Renal pelvis (tissue), 4 donors: ENCODE results near the gene TBXA2R. TPM values are rescaled to one million over a fixed set of nuclear protein-coding genes. Genes with fewer than 3 reads are reported as not detected.
A peak's percentile ranks its signal among the peaks of the same experiment; 100 is the strongest.

ENCODE experiments used
- DNase-seq: peaks from one replicate; pipeline ENCODE4 v3.0.0-alpha.2; 2013
- polyA plus RNA-seq, 3 donors: library from polyadenylated mRNA; unstranded; fragments of 120-200 nt; gene quantifications; one replicate each; pipeline ENCODE4 v1.2.1, GENCODE V29; 2013; ENCODE audit not compliant: insufficient read length in 3 of 3

The TBXA2R gene
- polyA plus RNA-seq, 3 donors: 3.8 TPM

GRCh38 chr19:3555653-3556422, 50.8 kb downstream of the TBXA2R start:
- DNase-seq: no peak

GRCh38 chr19:3554254-3555083, 52.2 kb downstream of the TBXA2R start:
- no peak for DNase-seq

DNA sequence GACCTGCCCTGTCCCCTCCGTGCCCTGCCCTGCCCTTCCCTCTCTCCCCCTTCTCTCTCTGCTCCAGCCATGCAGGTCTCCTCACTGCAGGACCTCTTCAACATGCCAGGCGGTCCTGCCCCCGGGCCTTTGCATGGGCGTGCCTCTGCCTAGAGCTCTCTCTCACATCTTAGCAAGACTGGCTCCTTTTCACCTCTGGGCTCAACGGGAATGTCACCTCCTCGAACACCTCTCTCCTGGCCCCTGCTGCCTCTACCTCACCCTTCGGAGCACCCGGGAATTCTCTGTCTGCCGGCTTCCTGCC, 54.9 kb downstream of the TBXA2R start:
- DNase-seq: no peak

GRCh38 chr19:3550947-3551791, 55.5 kb downstream of the TBXA2R start:
- DNase-seq: no peak

DNA sequence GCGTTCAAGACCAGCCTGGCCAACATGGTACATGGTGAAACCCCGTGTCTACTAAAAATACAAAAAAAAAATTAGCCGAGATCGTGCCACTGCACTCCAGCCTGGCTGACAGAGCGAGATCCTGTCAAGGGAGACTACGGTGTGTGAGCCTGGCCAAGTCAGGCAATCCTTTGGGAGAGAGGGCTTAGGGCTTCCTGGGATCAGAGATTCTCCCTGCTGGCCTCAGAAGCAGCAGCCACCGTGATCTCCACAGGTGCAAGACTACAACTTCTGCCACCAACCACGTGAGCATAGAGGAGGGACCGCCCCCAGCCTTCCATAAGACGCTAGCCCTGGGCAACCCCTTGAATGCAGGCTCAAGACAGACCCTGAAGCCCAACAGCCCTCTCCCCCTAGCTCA, 56.9 kb downstream of the TBXA2R start:
- no peak for DNase-seq

GRCh38 chr19:3548606-3549005, 58.1 kb downstream of the TBXA2R start:
- DNase-seq: no peak

DNA sequence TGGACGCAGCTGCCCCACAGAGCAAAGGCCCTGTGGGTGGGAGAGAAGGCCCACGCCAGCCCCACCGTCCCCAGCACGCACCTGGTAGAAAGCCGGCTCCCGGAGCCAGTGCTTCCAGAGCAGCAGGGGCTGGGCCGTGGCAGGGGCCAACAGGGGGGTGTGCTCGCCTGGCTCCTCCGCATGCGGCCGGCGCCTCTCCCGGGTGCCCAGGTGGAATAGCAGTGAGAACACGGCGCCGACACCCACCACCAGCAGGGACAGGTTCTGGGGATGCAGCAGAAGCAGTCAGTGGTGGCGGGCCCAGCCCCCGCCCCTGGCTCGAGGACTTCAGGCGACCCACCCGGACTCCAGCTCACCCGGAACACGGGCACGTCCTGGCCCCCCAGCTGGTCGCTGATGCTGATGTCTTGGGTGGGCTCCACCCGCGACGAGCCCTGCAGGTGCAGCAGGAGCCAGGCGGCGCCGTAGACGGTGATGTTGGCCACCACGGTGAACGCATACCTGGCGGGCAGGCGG, 58.9 kb downstream of the TBXA2R start:
- DNase-seq: no peak

DNA sequence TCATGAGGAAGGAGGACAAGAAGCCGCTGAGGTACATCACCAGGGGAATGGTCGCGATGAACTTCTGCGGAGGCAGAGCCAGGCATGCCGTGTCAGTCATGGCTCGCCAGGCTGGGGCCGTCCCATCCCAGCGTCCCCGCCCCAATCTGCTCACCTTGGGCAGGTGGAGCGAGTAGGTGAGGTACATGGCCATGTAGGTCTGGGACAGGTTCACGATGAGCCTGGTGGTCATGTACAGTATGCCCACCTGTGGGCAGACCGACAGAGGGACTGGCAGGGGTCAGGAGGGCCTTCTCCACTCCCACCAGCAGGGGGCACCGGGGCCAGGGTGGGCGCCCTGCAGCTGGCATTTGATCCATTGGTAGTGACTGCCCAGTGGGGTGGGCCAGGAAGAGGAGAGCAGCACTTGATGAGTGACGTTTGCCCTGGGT, 59.4 kb downstream of the TBXA2R start:
- no peak for DNase-seq

DNA sequence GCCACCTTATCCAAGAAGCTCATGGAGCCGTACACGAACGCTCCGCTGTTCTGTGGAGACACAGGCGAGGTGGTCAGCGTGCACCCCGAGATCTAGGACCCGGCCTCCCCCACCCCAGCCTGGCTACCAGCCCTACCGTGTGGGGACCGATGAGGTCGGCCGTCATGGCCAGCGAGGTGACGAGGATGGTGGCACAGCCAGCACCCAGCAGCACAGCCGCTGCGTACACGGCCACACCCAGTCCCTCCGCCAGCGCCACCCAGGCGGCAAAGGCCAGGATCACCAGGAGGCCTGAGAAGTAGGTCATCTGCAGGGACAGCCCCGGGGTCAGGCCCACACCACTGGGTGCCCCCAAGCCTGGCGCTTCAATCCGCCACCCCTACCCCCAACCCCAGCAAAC, 60.6 kb downstream of the TBXA2R start:
- DNase-seq: no peak

- DNase-seq: no peak
Observed at GRCh38 chr19:3545669-3546034, 61.0 kb downstream of the TBXA2R start.

- peak; percentile 19 for DNase-seq
Observed at GRCh38 chr19:3544742-3545668, 61.7 kb downstream of the TBXA2R start.

Other genes with a start within 250 kb of the TBXA2R start
- gene NFIC, start 240.3 kb downstream of the TBXA2R start, polyA plus RNA-seq: 10 to 100 TPM; 25.2 to 26.2 (median 26.2) TPM
- gene SMIM24, start 126.3 kb downstream of the TBXA2R start, polyA plus RNA-seq: 100 to 1,000 TPM; 514 to 578 (median 532) TPM
- gene SMIM44, start 123.4 kb downstream of the TBXA2R start, polyA plus RNA-seq: under 1 TPM; 0.47 to 0.84 (median 0.53) TPM
- gene DOHH, start 106.2 kb downstream of the TBXA2R start, polyA plus RNA-seq: 10 to 100 TPM in 2 of 3 donors, 1 to 10 TPM in 1; 9.6 to 13.0 (median 11.5) TPM
- gene FZR1, start 100.6 kb downstream of the TBXA2R start, polyA plus RNA-seq: 10 to 100 TPM; 47.3 to 67.5 (median 56.9) TPM
- gene TEKTIP1, start 67.7 kb downstream of the TBXA2R start, polyA plus RNA-seq: 10 to 100 TPM in 2 of 3 donors, 1 to 10 TPM in 1; 6.8 to 11.1 (median 10.3) TPM
- gene MFSD12, start 49.3 kb downstream of the TBXA2R start, polyA plus RNA-seq: 10 to 100 TPM; 61.1 to 79.0 (median 76.0) TPM
- 10 to 100 TPM; 86.9 to 95.0 (median 93.9) TPM for gene HMG20B, start 33.9 kb downstream of the TBXA2R start, polyA plus RNA-seq
- 1 to 10 TPM; 3.1 to 4.0 (median 3.4) TPM for gene GIPC3, start 21.4 kb downstream of the TBXA2R start, polyA plus RNA-seq
- 10 to 100 TPM; 27.4 to 30.2 (median 30.0) TPM for gene CACTIN, start 19.9 kb upstream of the TBXA2R start, polyA plus RNA-seq
- gene PIP5K1C, start 93.6 kb upstream of the TBXA2R start, polyA plus RNA-seq: 10 to 100 TPM; 29.0 to 32.7 (median 31.2) TPM
- gene TJP3, start 101.5 kb upstream of the TBXA2R start, polyA plus RNA-seq: 10 to 100 TPM; 12.1 to 14.5 (median 12.7) TPM
- 10 to 100 TPM; 19.9 to 23.9 (median 20.4) TPM for gene APBA3, start 154.8 kb upstream of the TBXA2R start, polyA plus RNA-seq
- gene MRPL54, start 155.8 kb upstream of the TBXA2R start, polyA plus RNA-seq: 10 to 100 TPM; 37.8 to 48.6 (median 39.3) TPM
- not detected for gene RAX2, start 165.4 kb upstream of the TBXA2R start, polyA plus RNA-seq
- 1 to 10 TPM; 1.6 to 2.4 (median 2.0) TPM for gene MATK, start 179.5 kb upstream of the TBXA2R start, polyA plus RNA-seq